ENCODE data around the gene GCSAM.

GCSAM gene

DNA sequence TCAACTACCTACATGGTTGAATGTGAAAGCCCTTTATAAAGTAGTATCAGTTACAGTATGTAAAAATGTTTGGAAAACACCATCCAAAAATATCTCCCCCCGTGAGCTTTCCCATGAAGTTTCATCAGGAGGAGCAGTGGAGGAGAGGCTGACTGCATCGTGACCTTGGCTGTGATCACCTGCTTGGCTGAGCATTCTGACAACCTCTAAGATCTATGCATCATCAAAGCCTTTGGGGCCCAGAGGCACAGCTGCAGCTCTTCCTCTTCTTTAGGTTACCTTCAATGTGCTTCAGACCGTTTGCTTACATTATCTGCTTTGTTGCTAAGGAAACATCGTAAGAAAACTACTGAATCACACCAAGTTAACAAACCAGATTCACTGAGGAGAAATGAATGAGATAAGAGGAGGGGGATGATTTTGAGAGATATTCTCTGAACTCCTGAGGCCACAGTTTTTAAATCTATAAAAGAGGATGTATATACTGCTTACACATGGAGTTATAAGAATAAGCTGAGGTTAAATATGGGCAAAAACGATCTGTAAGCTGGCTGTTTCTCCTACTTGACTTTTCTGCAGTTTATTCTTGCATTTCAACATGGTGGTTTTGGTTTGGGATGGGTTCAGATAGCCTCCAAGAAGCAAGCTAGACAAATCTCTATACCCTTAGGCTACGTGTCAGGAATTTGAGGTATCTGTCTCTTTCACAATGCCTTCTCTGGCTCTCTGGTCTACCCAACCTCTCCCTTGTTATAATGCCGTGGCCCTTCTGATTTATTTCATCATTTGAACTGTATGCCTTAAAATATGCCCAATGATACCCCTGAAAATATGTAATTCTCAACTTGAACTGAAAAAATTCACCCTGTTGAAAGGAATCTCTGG is 4.0 kb downstream of the GCSAM start:
- DNase-seq = peak; percentile 32

DNA sequence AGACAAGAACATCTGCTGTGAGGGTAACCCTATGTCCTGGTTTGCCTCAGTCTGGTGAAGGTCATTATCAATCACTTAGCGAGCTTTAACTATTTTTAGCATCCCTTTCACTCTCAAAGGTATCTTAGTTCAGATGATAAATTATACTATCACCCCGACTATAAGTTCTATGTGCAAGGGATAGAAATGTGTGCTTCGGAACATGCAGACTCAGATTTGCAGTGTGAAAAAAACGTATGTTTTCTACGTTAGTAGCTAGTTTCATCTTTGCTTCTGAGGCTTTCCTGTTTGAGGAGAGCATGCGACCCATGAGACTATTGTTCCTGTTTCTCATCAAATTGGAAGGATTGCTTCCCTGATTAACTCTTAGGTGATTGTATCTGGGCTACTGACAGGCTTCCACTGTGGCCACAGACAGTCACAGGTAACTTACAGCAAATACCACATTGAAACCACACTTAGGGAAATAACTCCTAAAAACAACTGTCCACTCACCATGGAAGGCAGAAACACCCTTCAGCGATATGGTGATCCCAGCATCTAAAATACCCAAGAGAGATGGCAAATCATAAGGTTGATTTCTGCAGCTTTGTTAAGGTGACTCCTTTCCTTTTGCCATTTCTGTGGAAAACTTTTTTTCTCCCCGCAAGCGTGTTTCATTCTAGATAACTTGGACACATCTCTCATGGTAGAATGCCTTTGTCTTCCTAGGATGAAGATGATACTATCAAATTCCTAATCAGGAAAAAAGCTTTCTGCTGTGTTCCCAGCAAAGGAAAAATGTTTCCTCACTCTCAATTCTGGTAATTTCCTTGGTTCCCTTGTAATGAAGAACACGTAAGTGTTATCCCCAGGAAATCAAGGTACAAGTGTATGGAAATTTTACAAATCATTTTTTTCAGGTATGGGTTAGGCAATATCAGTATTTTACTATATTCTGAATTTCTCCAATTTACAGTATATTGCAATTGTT is 5.2 kb downstream of the GCSAM start:
- no peak for DNase-seq

DNA sequence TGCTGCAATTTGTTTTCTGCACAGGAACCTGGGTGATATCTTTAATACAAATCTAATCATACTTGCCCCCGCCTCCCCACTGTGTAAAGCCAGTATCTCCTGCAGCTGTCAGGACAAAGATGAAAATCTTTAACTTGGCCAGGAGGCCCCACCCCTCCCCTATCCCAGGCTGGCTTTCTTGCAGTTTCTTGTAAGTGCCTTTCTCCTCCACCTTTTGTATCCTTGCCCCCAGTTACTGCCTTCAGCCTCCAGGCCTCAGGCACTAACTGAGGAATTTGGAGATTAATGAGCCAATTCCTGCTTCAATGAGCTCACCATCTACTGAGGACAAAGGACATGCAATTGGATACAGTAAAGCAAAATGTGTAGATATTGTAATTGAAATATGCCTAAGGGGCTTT is 6.5 kb downstream of the GCSAM start:
- no peak for DNase-seq

DNA sequence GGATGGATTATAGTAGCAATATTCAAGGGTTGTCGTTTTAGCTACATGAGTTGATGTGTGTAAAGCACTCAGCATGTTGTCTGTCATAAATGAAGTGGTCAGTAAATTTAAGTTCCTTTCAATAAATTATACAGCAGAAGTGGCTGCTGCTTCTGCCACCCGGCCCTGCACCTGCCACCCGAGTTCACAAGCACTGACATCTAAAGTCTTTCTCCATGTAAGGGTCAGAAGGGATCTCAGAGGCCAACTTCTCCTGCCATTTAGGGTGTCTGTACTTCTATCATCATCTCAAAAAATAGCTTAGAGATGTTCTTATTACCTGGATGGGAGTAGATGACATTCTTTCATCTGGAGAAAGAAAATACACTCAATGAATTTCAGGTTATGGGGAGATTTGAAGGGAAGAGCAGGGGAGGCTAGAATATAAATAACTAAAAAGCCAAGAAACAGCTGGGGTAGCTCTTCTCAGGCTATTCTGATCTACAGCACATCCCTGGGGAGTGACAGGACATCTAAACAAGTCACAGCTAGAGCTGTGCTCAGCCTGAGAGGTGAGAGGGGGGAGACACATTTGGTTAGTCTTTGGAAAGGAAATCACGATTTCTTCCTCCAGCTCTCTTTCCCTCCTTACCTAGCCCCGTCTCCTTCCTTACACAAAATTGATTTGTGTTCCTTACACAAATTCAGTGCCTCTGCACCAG is 8.0 kb downstream of the GCSAM start:
- DNase-seq = no peak

DNA sequence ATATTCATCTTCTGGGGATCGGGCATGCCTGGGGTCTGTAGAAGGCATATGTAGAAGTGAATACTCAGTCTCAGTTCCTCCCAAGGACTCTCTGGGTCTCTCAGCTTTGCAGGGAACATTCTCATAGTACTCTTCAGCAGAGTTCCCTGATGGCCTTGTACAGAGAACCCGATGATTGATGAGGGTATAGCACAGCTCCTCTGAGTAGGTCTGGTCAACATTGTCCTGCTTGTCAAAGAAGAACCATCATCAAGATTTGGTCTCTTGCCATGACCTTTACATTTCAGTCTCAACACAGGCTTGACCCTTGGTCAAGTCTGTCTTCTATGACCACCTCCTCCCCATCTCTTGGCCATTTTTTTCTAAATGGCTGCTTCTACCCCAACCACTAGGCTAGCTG is 9.5 kb downstream of the GCSAM start:
- no peak for DNase-seq

DNA sequence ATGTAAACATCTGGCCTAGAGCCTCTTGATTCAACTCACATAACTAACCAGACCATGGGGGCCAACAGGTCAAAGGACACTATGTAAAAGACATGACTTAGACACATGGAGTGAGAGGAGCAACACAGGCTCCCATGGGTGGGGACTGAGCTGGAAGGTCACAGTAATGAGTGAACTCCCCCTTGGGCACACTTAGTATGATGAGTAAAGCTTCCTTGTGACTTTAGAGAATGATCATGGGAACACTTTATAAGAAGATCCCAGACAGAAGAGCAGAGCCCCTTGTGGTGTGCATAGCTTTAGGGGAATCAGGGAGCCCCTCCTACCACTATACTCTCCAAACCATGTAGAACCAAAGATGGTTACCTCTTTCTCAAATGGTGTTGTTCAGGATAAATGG is 10.2 kb downstream of the GCSAM start:
- DNase-seq = no peak

DNA sequence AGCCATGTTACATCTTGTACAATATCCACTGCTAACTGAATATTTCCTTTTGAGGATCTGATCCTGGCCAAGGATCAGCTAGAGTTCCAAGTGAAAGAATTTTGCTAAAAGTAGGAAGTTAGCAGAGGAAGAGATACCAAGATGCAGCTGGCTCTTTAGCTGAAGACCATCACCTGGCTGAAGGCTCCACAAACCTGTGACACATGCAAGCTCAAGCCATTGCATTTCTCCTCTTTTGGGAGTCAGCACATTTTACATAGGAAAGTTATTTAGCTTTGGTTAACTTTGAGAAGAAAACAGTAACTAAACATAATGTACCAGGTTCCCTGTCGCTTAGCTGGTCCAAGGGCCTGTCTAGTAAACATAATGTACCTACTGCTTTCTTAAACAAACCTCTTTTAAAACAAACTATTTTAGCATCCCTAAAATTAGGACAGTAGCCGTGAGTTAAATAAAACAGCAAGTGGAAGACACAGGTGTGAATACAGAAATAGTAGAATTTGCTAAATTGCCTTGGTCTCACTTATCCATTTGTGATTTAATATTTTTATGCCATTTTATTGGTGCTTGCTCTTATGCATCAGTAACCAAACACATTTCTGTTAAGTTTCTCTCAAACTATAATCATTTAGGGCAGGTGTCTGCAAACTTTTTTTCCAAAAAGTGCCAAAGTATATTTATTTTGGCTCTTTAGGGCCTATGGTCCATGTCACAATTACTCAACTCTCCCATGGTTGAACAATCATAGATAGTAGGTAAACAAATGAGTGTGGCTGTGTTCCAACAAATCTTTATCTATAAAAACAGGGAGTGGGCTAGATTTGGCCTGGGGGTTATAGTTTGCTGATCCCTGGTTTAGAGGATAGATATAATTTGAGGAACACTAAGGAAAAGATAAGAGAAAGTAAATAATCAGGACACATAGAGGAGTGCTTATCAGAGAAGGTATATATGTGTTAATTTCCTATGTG is 11.2 kb downstream of the GCSAM start:
- DNase-seq = peak; percentile 29

DNA sequence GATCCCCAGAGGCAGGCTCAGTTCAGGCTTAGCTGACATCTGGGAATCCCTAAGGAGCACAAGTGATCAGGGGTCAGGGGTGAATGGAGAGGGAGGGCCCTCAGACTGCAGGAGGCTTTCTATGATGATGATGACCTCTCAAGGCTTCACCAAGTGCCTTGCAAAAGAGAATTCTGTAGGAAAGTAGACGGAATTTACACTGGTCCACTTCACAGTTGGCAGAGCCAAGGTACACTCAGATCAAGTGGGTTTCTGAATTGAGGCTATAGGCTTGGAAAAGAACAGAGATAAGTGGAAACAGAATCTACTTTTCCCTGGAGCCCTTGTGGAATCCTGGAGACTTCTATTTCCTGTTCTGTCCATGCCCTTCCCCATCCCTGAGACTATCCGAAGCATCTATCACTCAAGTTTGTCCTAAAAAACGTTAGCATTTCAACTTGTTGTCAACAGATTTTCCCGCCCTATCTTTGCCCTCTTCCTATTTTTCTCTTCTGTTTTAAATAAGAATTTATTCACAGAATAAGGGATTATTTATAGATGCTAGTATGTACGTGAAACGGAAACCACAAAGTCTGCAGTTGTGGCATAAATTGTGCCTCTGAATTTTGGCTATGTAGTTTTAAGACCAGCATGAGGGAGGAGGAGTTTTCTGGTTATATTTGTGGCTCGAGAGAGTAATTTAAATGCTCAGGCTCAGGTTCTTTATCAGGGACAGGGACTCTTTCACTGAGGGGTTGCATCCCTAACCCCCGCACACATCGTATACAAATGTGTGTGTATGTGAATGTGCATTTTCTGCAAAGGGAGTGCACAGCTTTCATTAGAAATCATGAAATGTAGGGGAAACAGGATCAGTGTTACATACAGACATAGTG is 12.8 kb downstream of the GCSAM start:
- peak; percentile 36 for DNase-seq

DNA sequence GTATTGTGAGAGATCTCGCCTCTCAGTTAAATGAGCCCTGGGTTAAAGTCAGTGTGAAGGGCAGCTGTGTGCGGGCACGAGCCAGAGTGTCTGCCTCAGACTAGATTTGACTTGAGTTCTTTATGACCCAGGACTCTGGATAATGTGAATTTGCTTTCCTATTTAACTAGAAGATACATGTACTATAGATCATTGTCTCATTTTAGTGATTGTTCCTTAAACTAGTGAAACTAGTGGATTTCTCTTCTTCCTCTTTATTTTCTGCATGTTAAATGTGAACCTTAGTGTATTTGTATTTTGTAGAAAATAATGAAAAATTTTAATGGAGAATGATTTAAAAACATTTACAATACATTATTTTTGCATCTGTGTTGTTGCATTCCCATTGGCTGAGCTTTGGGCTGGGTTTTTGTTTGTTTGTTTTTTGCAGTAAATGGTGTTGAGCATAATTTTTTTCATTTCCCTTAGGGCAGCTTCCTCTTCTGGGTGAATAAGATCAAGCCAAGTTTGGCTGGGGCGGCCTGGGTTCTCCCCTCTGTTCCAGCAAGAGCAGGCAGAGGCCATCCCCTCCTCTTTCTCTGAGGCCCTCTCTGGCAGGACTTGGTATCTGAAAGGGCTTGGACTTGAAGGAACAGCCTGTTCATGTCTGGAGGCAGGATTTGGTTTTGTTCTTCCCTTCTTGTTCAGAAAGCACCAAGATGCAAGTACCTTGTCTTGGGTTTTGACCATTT is 15.0 kb downstream of the GCSAM start:
- DNase-seq = peak; percentile 45

DNA sequence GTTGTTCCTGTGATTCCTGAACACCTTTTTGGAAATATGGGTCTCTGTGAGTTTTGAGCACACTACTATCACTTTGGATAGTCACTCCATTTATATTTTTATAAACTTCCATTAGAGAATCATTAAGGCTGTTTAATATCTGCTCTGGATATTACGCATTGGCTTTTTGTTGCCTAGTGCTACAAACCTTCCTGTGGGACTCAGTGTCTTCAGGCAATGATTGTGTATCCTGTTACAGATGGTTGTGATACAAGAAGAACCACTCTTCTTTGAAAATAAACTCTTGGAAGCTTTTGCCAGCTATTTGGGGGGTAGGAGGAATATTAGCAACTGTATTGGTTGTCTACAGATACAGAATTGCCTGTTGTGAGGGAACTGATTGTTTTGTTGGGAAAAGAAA is 15.6 kb downstream of the GCSAM start:
- DNase-seq = no peak

DNA sequence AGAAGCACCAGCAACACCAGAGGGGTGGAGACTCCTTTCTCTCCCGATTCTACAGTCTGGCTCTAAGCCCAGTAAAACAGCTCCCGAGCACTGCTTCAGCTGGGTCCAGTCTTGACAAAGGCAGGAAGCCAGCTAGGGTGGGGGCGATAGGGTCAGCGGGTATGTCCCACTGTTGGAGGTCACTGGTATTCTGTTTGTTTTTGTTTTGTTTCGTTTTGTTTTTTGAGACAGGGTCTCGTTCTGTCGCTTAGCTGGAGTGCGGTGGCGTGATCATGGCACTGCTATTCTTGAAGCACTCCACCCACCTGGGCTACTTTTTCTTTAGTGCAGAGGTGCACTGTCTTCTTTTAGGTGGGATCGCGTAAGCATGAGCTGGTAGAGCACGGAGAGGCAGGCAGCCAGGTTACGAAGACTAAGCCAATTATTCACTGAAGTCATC is 16.3 kb downstream of the GCSAM start:
- DNase-seq = peak; percentile 16

DNA sequence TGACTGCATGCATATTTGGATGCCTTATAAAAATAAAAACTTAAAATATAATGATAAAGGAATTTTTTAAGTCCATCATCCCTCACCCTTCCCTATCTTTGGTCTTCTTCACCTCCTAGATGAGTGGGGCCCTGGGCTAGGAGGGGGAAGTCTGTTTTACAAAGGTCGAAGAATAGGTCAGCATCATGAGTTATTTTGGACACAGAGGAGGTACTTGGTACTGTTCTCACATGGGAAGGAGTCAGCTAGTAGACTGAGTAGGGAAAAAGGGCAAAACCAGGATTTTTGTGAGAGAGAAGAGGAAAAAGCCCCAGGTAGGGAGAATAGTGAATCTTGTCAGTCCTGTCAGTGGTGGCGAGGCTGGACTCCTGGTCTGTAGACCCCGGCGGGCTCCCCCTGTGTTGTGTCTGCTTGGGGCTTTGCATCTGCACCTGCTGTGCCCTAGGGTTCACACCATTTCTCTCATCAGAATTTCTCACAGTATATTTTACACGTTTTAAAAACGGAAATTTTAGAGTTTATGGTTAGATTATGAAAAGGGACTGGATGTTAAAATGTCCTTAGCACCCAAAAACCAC is 17.2 kb downstream of the GCSAM start:
- no peak for DNase-seq

DNA sequence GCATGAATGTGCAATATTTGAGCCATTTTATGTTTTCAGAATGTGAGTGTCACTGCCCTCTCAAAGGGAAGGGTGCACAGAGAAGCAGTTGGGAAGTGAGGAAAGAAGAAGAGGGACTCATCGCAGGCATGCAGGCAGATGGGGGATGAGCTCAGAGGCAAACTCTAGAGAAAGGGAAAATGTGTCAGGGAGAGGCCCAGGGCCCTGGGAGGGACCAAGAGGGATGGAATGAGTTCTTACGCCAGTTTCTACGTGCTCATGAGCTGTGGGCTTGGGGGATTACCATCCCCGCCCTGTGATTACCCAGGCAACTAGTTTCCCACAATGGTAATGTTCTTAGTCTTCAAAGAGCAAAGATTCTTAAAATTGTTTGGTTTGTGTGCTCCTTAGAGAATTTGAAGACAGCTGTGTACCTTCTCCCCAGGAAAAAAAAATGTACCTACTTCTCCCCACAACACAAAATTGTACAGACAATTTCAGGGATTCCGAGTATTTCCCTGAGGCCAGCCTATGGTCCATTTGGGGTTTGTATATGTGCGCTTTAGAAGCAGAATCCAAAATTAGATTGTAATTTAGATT is 17.8 kb downstream of the GCSAM start:
- DNase-seq = no peak

DNA sequence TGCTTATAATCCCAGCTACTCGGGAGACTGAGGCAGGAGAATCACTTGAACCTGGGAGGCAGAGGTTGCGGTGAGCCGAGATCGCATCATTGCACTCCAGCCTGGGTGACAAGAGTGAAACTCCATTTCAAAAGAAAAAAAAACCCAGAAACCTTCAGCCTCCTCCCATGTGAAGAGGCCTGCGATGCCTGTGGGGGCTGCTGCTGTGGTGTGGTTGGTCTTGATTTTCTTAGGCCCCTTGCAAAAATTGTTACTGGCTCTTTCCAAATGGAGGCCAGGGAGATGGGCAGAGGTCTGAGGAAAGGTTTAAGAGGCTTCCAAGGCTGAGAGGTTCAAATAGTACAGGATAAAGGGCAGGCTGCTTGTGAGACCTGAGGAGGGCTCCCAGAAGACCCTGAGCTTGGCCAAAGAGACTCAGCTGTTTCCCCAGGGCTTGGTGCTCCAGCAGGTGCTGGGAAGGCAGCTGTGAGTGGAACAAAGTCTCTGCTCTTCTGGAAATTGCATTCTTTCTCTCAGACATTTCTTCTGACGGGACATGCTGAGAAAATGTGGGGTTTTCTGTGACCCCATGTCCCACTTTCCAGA is 18.4 kb downstream of the GCSAM start:
- no peak for DNase-seq

DNA sequence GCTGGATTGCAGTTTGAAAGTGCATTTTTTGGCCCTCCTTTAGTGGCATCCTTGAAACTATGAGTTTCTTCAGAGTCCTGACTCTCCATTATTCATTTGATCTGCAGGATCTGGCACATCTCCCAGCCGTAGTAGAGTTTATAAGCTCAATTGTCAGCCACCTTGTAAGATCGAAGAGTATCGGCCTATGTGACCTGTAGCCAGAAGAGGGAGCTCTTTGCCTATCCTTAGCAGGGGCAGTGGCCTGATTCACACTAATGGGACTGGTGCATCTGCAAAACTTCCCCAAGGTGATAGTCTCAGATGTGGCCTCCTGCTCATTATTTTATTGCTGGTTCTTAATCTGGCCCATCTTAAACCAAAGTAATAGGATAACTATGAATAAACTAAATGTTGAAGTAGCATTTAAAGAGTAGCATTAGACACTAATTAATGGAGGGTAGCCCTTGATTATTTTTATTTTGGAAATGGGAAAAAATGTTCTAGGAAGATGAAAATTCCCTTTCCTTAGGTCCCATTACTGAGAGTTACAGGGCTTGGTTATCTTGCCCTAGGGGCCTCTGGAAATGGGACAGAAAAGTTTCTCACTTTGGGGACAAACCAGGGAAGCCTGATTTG is 21.2 kb downstream of the GCSAM start:
- peak; percentile 73 for DNase-seq

DNA sequence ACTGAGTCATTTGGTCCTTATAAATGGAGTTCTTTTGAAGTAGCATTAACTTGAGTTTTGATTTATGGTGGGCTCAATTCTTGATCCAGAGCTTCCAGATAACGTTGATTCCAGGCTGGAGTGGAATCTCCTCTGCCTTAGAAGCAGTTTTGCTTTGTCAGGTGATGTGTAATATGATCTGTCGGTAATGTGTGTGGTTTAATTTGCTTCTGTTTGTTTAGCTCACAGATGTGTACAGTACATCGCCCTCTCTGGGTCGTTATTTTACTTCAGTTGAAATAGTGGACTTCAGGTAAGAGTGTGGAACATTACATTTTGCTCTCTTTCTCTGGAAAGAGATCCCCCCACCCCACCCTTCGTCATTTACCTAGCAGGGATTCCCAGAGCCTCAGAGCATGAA is 23.7 kb downstream of the GCSAM start:
- no peak for DNase-seq

DNA sequence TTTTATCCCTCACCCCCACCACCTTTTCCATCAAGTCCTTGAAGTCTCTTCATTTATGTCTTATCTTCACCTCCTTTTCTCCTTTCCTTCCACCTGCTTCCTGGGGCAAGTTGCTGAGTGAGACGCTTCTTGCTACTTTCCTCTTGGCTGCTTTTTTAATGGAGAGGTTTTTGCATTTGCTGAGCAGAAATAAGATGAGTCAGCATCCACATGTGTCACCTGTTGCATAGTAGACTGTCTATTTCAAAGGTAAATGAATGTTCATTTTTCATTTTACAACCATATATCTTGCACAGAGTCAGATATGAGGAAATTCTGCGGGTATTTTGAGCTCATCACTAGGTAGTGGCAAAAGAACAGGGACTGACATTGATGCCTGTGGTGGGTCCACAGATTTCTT is 28.3 kb downstream of the GCSAM start:
- DNase-seq = no peak

DNA sequence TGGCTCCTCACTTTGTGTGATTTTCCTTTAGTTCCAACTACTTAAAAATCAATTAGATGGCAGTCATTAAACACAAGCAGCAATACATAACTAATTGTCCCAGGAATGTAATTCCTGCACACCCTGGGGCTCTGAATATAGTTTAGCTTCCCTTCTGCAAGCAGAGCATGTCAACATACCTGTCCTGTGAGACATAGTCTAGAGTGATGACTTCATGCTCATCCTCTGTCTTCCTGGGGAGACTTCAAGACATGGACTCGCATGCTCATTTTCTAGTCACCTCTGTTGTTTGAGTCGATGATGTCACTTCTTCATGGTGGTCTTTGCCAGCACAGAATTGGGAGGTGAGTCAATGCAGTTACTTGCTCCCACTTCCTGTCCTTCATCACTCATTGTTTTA is 31.1 kb downstream of the GCSAM start:
- DNase-seq = no peak

DNA sequence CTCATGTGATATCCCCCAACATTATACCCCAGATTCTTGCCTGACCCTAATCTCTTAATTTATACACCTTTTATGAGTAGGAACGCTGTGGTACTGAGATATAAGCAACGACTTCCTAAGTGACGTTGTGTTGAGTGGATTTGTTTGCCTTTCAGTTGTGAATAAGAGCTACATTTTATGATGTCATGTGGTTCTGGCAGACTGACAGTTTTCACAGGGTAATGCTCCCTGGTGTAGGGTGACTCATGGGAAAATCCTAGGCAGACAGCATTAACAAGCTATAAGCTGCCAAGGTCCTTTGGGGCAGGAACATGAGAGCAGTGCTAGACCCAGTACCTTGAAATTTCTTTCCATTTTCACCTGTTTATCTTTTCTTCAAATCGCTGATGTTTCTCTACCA is 35.7 kb downstream of the GCSAM start:
- no peak for DNase-seq

Data from RPMI8226 (cell line).